Pancreas (tissue), 10 donors: ENCODE measurements around the gene BCO2. TPM values are rescaled to one million over a fixed set of nuclear protein-coding genes. Genes with fewer than 3 reads are reported as not detected.

Experiments used
- ATAC-seq, 4 donors: fragments of 200-7000 bp; cut with Tn5 transposase; one replicate each; pipeline versions ENCODE4 v1.8.0 to v1.9.1; 2020; ENCODE audit warnings: mild to moderate bottlenecking in 4 of 4, moderate library complexity in 4 of 4
- DNase-seq, 6 donors: peaks; one replicate each; pipeline ENCODE4 v3.0.0-alpha.2; 2020
- FAIRE-seq: peaks from 2 replicates; lab custom pipeline; 2012; peaks lifted over from hg19 to GRCh38; lab: Jason Lieb, UNC
- H3K27ac ChIP-seq, 4 donors: fragments of 200-600 bp; sonication (generic); 1 replicate in 3 of 4; 2 replicates in 1 of 4; pipeline versions ENCODE4 v1.5.0 to v1.8.0; 2020
- H3K27me3 ChIP-seq, 4 donors: fragments of 200-600 bp; one replicate each; pipeline ENCODE4 v1.8.0; 2021
- H3K36me3 ChIP-seq, 3 donors: fragments of 200-600 bp; sonication (generic) in 1 of 3; one replicate each; pipeline versions ENCODE4 v1.5.0 to v1.8.0; 2020 to 2021
- H3K4me1 ChIP-seq, 3 donors: fragments of 200-600 bp; one replicate each; pipeline ENCODE4 v1.8.0; 2021
- H3K4me3 ChIP-seq, 4 donors: fragments of 200-600 bp; sonication (generic) in 2 of 4; one replicate each; pipeline versions ENCODE4 v1.5.0 to v1.8.0; 2020 to 2021
- H3K9me3 ChIP-seq, 4 donors: fragments of 200-600 bp; one replicate each; pipeline ENCODE4 v1.8.0; 2021
- CTCF ChIP-seq, 4 donors: fragments of 200-600 bp; sonication (generic) in 3 of 4; IDR thresholded peaks; one replicate each; pipeline versions ENCODE4 v1.5.0 to v1.8.0; 2021; ENCODE audit warnings: antibody characterized with exemption in 4 of 4
- WGBS, 2 donors: extraction: QIAGEN DNeasy Blood & Tissue Kit; methylation state at CpG; one replicate each; pipeline ENCODE4 v1.1.7; 2013; 5-methylcytosine and 5-hydroxymethylcytosine counted together
- intact Hi-C, 3 donors: fragments of 100-400 bp; cut with DNase I; formaldehyde crosslinking; loops; one replicate each; pipeline versions ENCODE4 v1.11.1 to v1.14.2; 2022
- polyA plus RNA-seq, 2 donors: library from polyadenylated mRNA; stranded (reverse); fragments of 200-250 nt; gene quantifications; one replicate each; pipeline ENCODE4 v1.2.3, GENCODE V29; 2013
- total RNA-seq, 6 donors: library from RNA; stranded (reverse); fragmentation: NEBNext Ultra II Directional in 4 of 6; extraction: Animal tissue kit (Norgen Biotek cat#: 25700) in 4 of 6; gene quantifications; one replicate each; pipeline versions ENCODE4 v1.2.1 to v1.2.4, GENCODE V29; 2021 to 2023
- donor health status: healthy with polysubstance abuse.
- donor health status: DM: no; HTN: no; CAD: no; lungs with moderate emphysema.
- donor health status: DM: no; HTN: no; CAD: no.
- donor health status: control.
- donor health status: control.
- donor health status: Bipolar disorder and iron deficiency.
- donor health status: DM: yes; HTN: yes; CAD: no.
- donor health status: DM: no; HTN: no; CAD: no.
- donor health status: DM: no; HTN: no; CAD: no.
- donor health status: DM: yes; HTN: yes; CAD: no.

BCO2 gene
- total and polyA plus RNA-seq, 8 donors: 0.59 to 10.0 (median 2.5) TPM

- peaks cover 0 to 8% (median 0%) of the 10 kb centered on the region in 3 donors for H3K4me1 ChIP-seq
- no peak within 1 kb of the TSS for H3K4me3 ChIP-seq
- no peak within 1 kb of the TSS for H3K27ac ChIP-seq
- WGBS, 2 donors: 73 to 82% methylated on average over 25 of the region's 25 CpGs
- no peaks in the 10 kb centered on the region for H3K36me3 ChIP-seq
- no peaks in the 10 kb centered on the region for H3K9me3 ChIP-seq
- no peak for TF ChIP-seq CTCF (IDR thresholded peaks at IDR 0.05)
- ATAC-seq: no peak
- no peak for FAIRE-seq
- intact Hi-C loops: no loop called here
- DNase-seq: no peak
- H3K27me3 ChIP-seq: no peaks in the 10 kb centered on the region
Measured at GRCh38 chr11:112167145-112167544, 8.2 kb upstream of the BCO2 start, which contains the start of gene TEX12. Gene TEX12, plus strand, starts transcription at chr11:112167372. Its CDS starts 1,897 bp downstream, at chr11:112169269.

GRCh38 chr11:112172362-112172994, 2.8 kb upstream of the BCO2 start:
- no peaks in the 10 kb centered on the region for H3K36me3 ChIP-seq
- H3K27ac ChIP-seq: no peak overlapping the region
- ATAC-seq (no peak), FAIRE-seq (no peak), DNase-seq (no peak)
- no peak overlapping the region for H3K4me3 ChIP-seq
- no peaks in the 10 kb centered on the region for H3K27me3 ChIP-seq
- TF ChIP-seq CTCF (IDR thresholded peaks at IDR 0.05): no peak
- no peaks in the 10 kb centered on the region for H3K9me3 ChIP-seq
- WGBS, 2 donors: 58 to 78% methylated on average over 2 of the region's 2 CpGs
- H3K4me1 ChIP-seq: no peaks in the 10 kb centered on the region
- intact Hi-C loops: no loop called here

GRCh38 chr11:112173152-112173551, 2.2 kb upstream of the BCO2 start:
- FAIRE-seq (no peak), ATAC-seq (no peak), DNase-seq (no peak)
- no peak overlapping the region for H3K4me3 ChIP-seq
- no peaks in the 10 kb centered on the region for H3K27me3 ChIP-seq
- no peak overlapping the region for H3K27ac ChIP-seq
- H3K4me1 ChIP-seq: no peaks in the 10 kb centered on the region
- TF ChIP-seq CTCF (IDR thresholded peaks at IDR 0.05): no peak
- 78 to 80% methylated on average over 3 of the region's 3 CpGs for WGBS, 2 donors
- H3K9me3 ChIP-seq: no peaks in the 10 kb centered on the region
- H3K36me3 ChIP-seq: no peaks in the 10 kb centered on the region
- intact Hi-C loops: no loop called here

GRCh38 chr11:112175599-112175952, 264 bp downstream of the BCO2 start:
- Histone ChIP-seq H3K36me3 (no peaks in the 10 kb centered on the region), H3K27ac (peak overlapping the region in 2 of 4 donors; percentile 19 to 55), H3K4me1 (no peaks in the 10 kb centered on the region), H3K9me3 (no peaks in the 10 kb centered on the region), H3K27me3 (no peaks in the 10 kb centered on the region), H3K4me3 (peak overlapping the region in 2 of 4 donors; percentile 17 to 29)
- DNase-seq: no peak
- intact Hi-C loops: no loop called here
- ATAC-seq: peak; percentile 24 to 55 (median 46)
- TF ChIP-seq CTCF (IDR thresholded peaks at IDR 0.05): no peak
- FAIRE-seq: no peak
- 10 to 15% methylated on average over 4 of the region's 4 CpGs for WGBS, 2 donors

- DNase-seq (no peak), ATAC-seq (no peak), FAIRE-seq (no peak)
- intact Hi-C loops: no loop called here
- H3K4me3 ChIP-seq: peak overlapping the region in 2 of 4 donors; percentile 17 to 29
- no peak for TF ChIP-seq CTCF (IDR thresholded peaks at IDR 0.05)
- no peaks in the 10 kb centered on the region for H3K27me3 ChIP-seq
- no peaks in the 10 kb centered on the region for H3K9me3 ChIP-seq
- peak overlapping the region in 1 of 4 donors; percentile 55 for H3K27ac ChIP-seq
- no peaks in the 10 kb centered on the region for H3K36me3 ChIP-seq
- 32 to 60% methylated on average over 1 of the region's 1 CpG for WGBS, 2 donors
- H3K4me1 ChIP-seq: no peaks in the 10 kb centered on the region
Measured at GRCh38 chr11:112176077-112176476, 765 bp downstream of the BCO2 start.
